K562 (cell line): ENCODE data around the gene CTSF. TPM values are rescaled to one million over a fixed set of nuclear protein-coding genes. Genes with fewer than 3 reads are reported as not detected.

Experiments used
- ATAC-seq: fragments of 200-7000 bp; cut with Tn5 transposase; 3 replicates; pipeline ENCODE4 v1.9.1; 2020; ENCODE audit warnings: moderate library complexity
- BruUV-seq: library from RNA; stranded (reverse); fragments of 400-500 nt; replicated peaks from 2 replicates; lab custom pipeline; 2021; lab: Mats Ljungman, UMichigan
- CTCF ChIA-PET: fragments of 300-600 bp; formaldehyde crosslinking; extraction: SDS; loops from one replicate; lab custom pipeline; 2021; ENCODE audit warnings: low intra/inter-chr PET ratio; lab: Yijun Ruan, JAX
- POLR2A ChIA-PET: fragments of 300-600, 350-650 bp; sonication (Branson Sonifier 250); formaldehyde crosslinking; extraction: SDS; loops from one replicate; lab custom pipeline; 2021; ENCODE audit warnings: antibody characterized with exemption, inconsistent platforms; lab: Yijun Ruan, JAX
- DNase-seq, 4 experiments: peaks; one replicate each; pipeline versions ENCODE4 v3.0.0 to v3.0.0-alpha.2; 2011 to 2018; ENCODE audit warnings: low spot score in 3 of 4, mixed read lengths in 3 of 4; ENCODE audit errors: extremely low read depth in 1 of 4
- FAIRE-seq: peaks from 2 replicates; lab custom pipeline; 2011; peaks lifted over from hg19 to GRCh38; lab: Jason Lieb, UNC
- H2AFZ ChIP-seq: 2 replicates; pipeline ENCODE4 v1.6.0; 2011; ENCODE audit warnings: low read depth, low read length, control low read depth, inconsistent platforms
- H3K27ac ChIP-seq: fragments of 200-600 bp; 3 replicates; pipeline ENCODE4 v1.8.0; 2011; ENCODE audit warnings: low read depth, mild to moderate bottlenecking, control low read depth, inconsistent platforms, low read length, moderate library complexity, mixed read lengths; ENCODE audit errors: extremely low read depth
- H3K27me3 ChIP-seq, 2 experiments: fragments of 300-600 bp in 1 of 2; 2 replicates in 1 of 2; 3 replicates in 1 of 2; pipeline versions ENCODE4 v1.6.0 to v1.8.0; 2011; ENCODE audit warnings: inconsistent platforms in 2 of 2, low read length in 2 of 2, mild to moderate bottlenecking in 1 of 2, mixed read lengths in 1 of 2, moderate library complexity in 1 of 2; ENCODE audit not compliant: control insufficient read depth in 2 of 2, insufficient read depth in 2 of 2
- H3K36me3 ChIP-seq: fragments of 300-600 bp; 3 replicates; pipeline ENCODE4 v1.8.0; 2011; ENCODE audit warnings: mild to moderate bottlenecking, low read length, inconsistent platforms; ENCODE audit not compliant: control insufficient read depth, insufficient read depth
- H3K4me1 ChIP-seq, 2 experiments: fragments of 200-600 bp in 1 of 2; replicated peaks in 1 of 2; 2 replicates in 1 of 2; 3 replicates in 1 of 2; pipeline versions ENCODE4 v1.5.1 to v1.8.0; 2011; ENCODE audit warnings: inconsistent platforms in 2 of 2, low read length in 2 of 2, mild to moderate bottlenecking in 1 of 2, mixed read lengths in 1 of 2, moderate library complexity in 1 of 2; ENCODE audit not compliant: control insufficient read depth in 2 of 2, insufficient read depth in 2 of 2
- H3K4me2 ChIP-seq: 2 replicates; pipeline ENCODE4 v1.6.1; 2011; ENCODE audit warnings: low read length, control low read depth, inconsistent platforms, mixed read lengths; ENCODE audit not compliant: insufficient read depth
- H3K4me3 ChIP-seq: fragments of 200-600 bp; sonication (generic), shearing (Covaris generic); 2 replicates; pipeline ENCODE4 v1.5.1; 2016; ENCODE audit warnings: control low read depth, inconsistent platforms
- H3K79me2 ChIP-seq: fragments of 200-600 bp; 3 replicates; pipeline ENCODE4 v1.8.0; 2011; ENCODE audit warnings: low read length, inconsistent platforms; ENCODE audit not compliant: control insufficient read depth, insufficient read depth
- H3K9ac ChIP-seq, 2 experiments: 2 replicates each; pipeline versions ENCODE4 v1.6.0 to v1.6.1; 2011; ENCODE audit warnings: low read depth in 2 of 2, low read length in 2 of 2, control low read depth in 1 of 2, inconsistent platforms in 1 of 2, mild to moderate bottlenecking in 1 of 2, mixed read lengths in 1 of 2; ENCODE audit not compliant: insufficient read depth in 1 of 2
- H3K9me1 ChIP-seq: one replicate; pipeline ENCODE4 v1.6.0; 2011; ENCODE audit warnings: inconsistent platforms, mild to moderate bottlenecking, low read length, moderate library complexity; ENCODE audit not compliant: control insufficient read depth, insufficient read depth
- H3K9me3 ChIP-seq: replicated peaks from 2 replicates; pipeline ENCODE4 v1.5.1; 2011; ENCODE audit warnings: low read depth, low read length, inconsistent platforms; ENCODE audit not compliant: control insufficient read depth, insufficient read depth
- H4K20me1 ChIP-seq: replicated peaks from 2 replicates; pipeline ENCODE4 v1.6.1; 2011; ENCODE audit warnings: low read length, inconsistent platforms, mixed read lengths; ENCODE audit not compliant: control insufficient read depth, insufficient read depth
- BHLHE40 ChIP-seq: IDR thresholded peaks from 2 replicates; pipeline ENCODE4 v1.6.1; 2011; ENCODE audit warnings: low read length, improper control_type of control experiment
- BRCA1 ChIP-seq, 2 experiments: fragments of 450-650 bp in 1 of 2; sonication (generic) in 1 of 2; formaldehyde crosslinking in 1 of 2; IDR thresholded peaks; 2 replicates each; pipeline versions ENCODE4 v1.5.0 to v1.6.1; 2017 to 2020; ENCODE audit warnings: mild to moderate bottlenecking in 1 of 2, missing genetic modification reagents in 1 of 2
- DDX20 ChIP-seq: fragments of 450-650 bp; IDR thresholded peaks from 2 replicates; pipeline ENCODE4 v1.6.1; 2016; ENCODE audit warnings: missing genetic modification characterization, low read depth, mild to moderate bottlenecking, missing compliant biosample characterization, moderate library complexity
- EGR1 ChIP-seq: fragments of 450-650 bp; conservative IDR thresholded peaks from 2 replicates; pipeline ENCODE4 v1.6.1; 2017; ENCODE audit warnings: mild to moderate bottlenecking
- KLF16 ChIP-seq: IDR thresholded peaks from 2 replicates; pipeline ENCODE4 v1.6.1; 2016; ENCODE audit warnings: antibody characterized with exemption
- TCF3 ChIP-seq: sonication (generic); formaldehyde crosslinking; IDR thresholded peaks from 2 replicates; pipeline ENCODE4 v1.4.0; 2020; ENCODE audit warnings: mild to moderate bottlenecking, missing genetic modification reagents
- ZNF217 ChIP-seq: sonication (generic); formaldehyde crosslinking; IDR thresholded peaks from 2 replicates; pipeline ENCODE4 v1.8.0; 2022; ENCODE audit warnings: mild to moderate bottlenecking, missing genetic modification reagents
- WGBS: fragments of 100-300 bp; shearing (Covaris generic); methylation state at CpG from one replicate; pipeline ENCODE4 v1.1.6; 2016; ENCODE audit warnings: low coverage, mixed read lengths; ENCODE audit not compliant: insufficient coverage; ENCODE audit errors: missing lambda C conversion rate; 5-methylcytosine and 5-hydroxymethylcytosine counted together
- in situ Hi-C: fragments of 300-500 bp; cut with MboI; formaldehyde crosslinking; loops from 4 replicates; pipeline ENCODE4 v1.15.0; 2018; ENCODE audit warnings: inconsistent platforms, mixed read lengths
- intact Hi-C: fragments of 100-400 bp; cut with micrococcal nuclease; formaldehyde crosslinking; loops from 2 replicates; pipeline ENCODE4 v1.14.2; 2022
- polyA plus RNA-seq, 8 experiments: library from polyadenylated mRNA; depleted of rRNA in 4 of 8; stranded (reverse) in 5 of 8; unstranded in 3 of 8; fragments of >200 nt; fragmentation: Nextera tagmentation in 2 of 8; fragmentation: Illumina TruSeq in 1 of 8; extraction: Ambion mirVana in 2 of 8; extraction: Trizol in 1 of 8; gene quantifications; 2 replicates each; pipeline versions ENCODE4 v1.2.1 to v1.2.3, GENCODE V29; 2011 to 2014; ENCODE audit warnings: inconsistent platforms in 1 of 8, missing spikeins in 1 of 8
- total RNA-seq, 7 experiments: library from RNA; depleted of rRNA in 6 of 7; stranded (reverse); fragments of >200 nt in 6 of 7; fragmentation: Illumina TruSeq in 2 of 7; extraction: Trizol in 2 of 7; gene quantifications; 2 replicates each; pipeline versions ENCODE4 v1.2.1 to v1.2.3, GENCODE V29; 2011 to 2021; ENCODE audit warnings: low replicate concordance in 1 of 7
- TF ChIP-seq, protein P1 (sequence below): sonication (generic); formaldehyde crosslinking; IDR thresholded peaks from 2 replicates; pipeline ENCODE4 v1.4.0; 2020; ENCODE audit warnings: mild to moderate bottlenecking, missing genetic modification reagents

The CTSF gene
- total and polyA plus RNA-seq, 9 of the 15 experiments (the other 6 are each of a cell fraction or from before 2014, with no cell fraction given): 0.41 to 10.5 (median 3.8) TPM

DNA sequence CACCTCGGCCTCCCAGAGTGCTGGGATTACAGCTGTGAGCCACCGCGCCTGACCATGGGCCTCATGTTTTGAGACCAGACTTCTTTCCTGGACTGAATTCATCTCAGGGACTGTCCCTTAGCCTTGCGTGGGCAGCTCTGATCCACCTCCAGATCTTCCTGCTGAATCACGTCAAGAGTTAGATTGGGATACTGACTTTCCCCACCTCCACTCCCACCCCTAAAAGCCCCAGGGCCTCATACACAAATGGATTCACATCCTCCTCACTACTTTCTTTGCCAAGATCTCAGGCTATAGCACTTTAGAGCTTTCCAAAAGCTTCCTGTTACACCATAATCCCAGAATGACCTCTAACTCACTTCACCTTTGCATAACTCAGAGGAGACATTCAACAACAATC is 12.4 kb upstream of the CTSF start:
- BruUV-seq: no TSS peak
- no peak for ATAC-seq

More for the DNA sequence above, 12.4 kb upstream of the CTSF start:
- no peak overlapping the region for H2AFZ ChIP-seq
- H3K9me1 ChIP-seq: no peaks in the 10 kb centered on the region
- H3K36me3 ChIP-seq: no peaks in the 10 kb centered on the region
- 43% methylated on average over 5 of the region's 5 CpGs for WGBS
- H3K27ac ChIP-seq: no peak overlapping the region
- no peaks in the 10 kb centered on the region for H4K20me1 ChIP-seq
- H3K4me3 ChIP-seq: no peak overlapping the region
- DNase-seq (no peak), FAIRE-seq (no peak)
- TF ChIP-seq, protein P1, sequence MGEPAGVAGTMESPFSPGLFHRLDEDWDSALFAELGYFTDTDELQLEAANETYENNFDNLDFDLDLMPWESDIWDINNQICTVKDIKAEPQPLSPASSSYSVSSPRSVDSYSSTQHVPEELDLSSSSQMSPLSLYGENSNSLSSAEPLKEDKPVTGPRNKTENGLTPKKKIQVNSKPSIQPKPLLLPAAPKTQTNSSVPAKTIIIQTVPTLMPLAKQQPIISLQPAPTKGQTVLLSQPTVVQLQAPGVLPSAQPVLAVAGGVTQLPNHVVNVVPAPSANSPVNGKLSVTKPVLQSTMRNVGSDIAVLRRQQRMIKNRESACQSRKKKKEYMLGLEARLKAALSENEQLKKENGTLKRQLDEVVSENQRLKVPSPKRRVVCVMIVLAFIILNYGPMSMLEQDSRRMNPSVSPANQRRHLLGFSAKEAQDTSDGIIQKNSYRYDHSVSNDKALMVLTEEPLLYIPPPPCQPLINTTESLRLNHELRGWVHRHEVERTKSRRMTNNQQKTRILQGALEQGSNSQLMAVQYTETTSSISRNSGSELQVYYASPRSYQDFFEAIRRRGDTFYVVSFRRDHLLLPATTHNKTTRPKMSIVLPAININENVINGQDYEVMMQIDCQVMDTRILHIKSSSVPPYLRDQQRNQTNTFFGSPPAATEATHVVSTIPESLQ (CRISPR knock-in tag): no peak
- no peak for TF ChIP-seq DDX20 (tag)
- no peak for TF ChIP-seq ZNF217
- peak; percentile 69 for TF ChIP-seq EGR1
- TF ChIP-seq KLF16: no peak
- no peak for TF ChIP-seq TCF3 (CRISPR knock-in tag)
- no peak for TF ChIP-seq BHLHE40
- no peak for TF ChIP-seq BRCA1 (IDR thresholded peaks at IDR 0.05)
- no peak for TF ChIP-seq BRCA1 (CRISPR knock-in tag; IDR thresholded peaks at IDR 0.05)
- in situ Hi-C loops (no loop called here), intact Hi-C loops (no loop called here)
- CTCF ChIA-PET: no interaction called here
- peaks cover 3% of the 10 kb centered on the region; the same call in 1 of the 2 replicates for H3K9me3 ChIP-seq
- peaks cover 3 to 5% of the 10 kb centered on the region in 2 experiments; a peak in 2 of 5 replicates for H3K4me1 ChIP-seq
- POLR2A ChIA-PET: interaction anchor here (0.5 to 1.2 kb wide), 6 partner anchors 32 to 1969 kb away, joined by 3 to 4 read pairs (median 3); no protein-coding TSS in a partner anchor
- no peaks in the 10 kb centered on the region for H3K79me2 ChIP-seq
- H3K4me2 ChIP-seq: no peak overlapping the region
- H3K9ac ChIP-seq: no peak overlapping the region
- H3K27me3 ChIP-seq: no peaks in the 10 kb centered on the region
